ENCODE results near the gene ENAH.
A peak's percentile ranks its signal among the peaks of the same experiment; 100 is the strongest.
"Not testable (repeated sequence)": the region's sequence is repeated elsewhere in the genome, so short reads cannot be mapped to it uniquely, and the experiment has no call there.

The ENAH gene

DNA sequence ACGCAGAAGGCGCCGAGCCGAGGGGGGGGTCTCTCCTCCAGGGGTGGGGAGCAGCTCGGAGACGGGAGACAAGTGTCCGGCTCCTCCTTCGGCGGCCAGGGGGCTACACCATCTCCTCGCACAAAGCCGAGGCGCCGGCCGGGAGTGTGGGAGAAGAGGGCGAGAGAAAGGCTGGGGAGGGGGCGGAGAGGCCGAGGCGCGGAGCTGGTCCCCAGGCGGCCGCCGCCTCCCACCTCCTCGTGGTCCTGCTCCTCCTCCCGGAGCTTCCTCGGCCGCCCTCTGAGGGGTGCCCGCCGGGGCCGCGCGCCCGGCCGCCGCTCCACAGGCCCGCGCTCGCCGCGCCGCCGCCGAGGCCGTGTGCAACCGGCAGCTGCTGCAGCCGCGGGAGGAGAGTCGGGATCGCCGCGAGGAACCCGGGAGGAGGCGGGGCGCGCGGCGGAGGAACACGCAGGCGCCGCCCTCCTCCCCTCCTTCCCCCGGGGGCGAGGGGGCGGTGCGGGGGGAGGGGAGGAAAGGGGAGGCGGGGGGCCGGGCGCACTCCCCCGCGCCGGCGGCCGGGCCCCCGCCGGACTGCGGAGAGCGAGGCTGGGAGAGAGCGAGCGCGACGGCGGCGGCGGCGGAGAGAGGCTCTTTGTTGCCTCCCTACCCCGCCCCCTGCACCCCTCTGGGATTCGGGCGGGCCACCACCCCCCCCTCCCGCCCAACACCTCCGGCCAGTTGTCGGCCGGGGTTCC is at the start of gene ENAH:
ENAH (minus strand) TSS at position 395 of the 734 bp plus-strand sequence. CDS start 433 bp downstream, outside the sequence.
- Mint-ChIP-seq H3K4me3 (peak within 1 kb of the TSS; percentile 79), H3K9me3 (no peaks in the 10 kb centered on the region), H3K27me3 (peaks cover 62% of the 10 kb centered on the region), H3K36me3 (peaks cover 3% of the 10 kb centered on the region), H3K4me1 (peaks cover 18% of the 10 kb centered on the region), H3K27ac (no peak within 1 kb of the TSS)
- peak; percentile 47 for DNase-seq
- CTCF ChIA-PET = no interaction called here

DNA sequence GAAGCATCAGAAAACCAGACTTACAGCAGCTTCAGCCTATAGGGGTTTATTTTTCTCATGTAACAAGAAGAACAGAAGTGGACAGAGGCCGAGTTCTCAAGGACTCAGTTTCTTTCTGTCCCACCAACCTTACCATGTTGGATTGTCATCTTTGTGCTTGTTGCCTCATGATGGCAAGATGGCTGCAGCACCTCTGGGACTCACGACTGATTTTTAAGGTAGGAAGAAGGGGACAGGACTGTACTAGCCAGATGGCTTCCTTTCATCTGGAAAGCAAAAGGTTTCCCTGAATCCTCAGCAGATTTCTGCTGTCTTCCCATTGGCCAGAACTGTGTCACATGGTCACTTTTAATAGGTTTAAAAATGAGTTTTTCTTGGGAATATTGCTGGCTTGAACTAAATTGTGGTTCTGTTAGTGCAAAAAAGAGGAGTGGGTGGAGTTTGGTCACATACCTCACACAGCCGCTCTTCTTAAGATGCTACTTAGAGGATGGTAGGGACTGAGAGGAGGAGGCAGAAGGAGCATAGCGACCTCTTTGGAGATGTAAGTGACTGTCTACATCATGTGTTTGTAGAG is 48.1 kb upstream of the ENAH start:
- CTCF ChIA-PET = no interaction called here
- no peak overlapping the region for H3K4me3 Mint-ChIP-seq
- no peak overlapping the region for H3K27ac Mint-ChIP-seq
- H3K36me3 Mint-ChIP-seq = no peaks in the 10 kb centered on the region
- H3K4me1 Mint-ChIP-seq = no peaks in the 10 kb centered on the region
- H3K27me3 Mint-ChIP-seq = no peaks in the 10 kb centered on the region
- H3K9me3 Mint-ChIP-seq = no peaks in the 10 kb centered on the region
- no peak for DNase-seq

DNA sequence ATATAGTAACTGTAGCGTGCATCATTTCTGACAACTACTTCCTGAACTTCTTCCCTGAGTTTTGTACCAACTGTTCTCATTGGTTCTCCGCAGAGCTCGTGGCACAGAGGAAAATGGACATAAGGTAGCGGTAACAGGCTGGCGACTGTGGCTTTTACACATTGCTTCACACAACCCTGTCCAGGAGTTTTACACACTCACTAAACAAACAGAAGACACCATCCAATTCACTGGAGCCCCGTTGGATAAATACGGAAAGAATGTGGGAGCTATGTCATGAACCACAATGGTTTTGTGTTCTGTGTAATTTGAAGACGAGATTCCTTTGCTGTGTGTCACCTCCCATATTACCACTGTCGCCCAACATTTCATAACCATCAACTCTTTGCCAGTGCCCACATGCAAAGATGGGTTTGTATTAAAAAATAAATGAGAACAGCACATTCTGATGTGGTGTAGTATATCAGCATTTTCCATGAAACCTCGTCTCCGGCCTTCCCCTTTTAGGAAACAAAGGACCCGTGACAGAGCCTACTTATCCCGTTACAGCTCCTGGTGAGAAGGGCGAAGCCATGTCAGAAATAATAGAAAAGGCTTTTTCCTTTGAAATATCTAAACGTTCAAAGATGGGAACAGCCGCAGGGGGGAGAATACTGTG is 47.4 kb upstream of the ENAH start:
- CTCF ChIA-PET = no interaction called here
- no peaks in the 10 kb centered on the region for H3K27me3 Mint-ChIP-seq
- H3K4me1 Mint-ChIP-seq = no peaks in the 10 kb centered on the region
- no peak overlapping the region for H3K4me3 Mint-ChIP-seq
- H3K9me3 Mint-ChIP-seq = no peaks in the 10 kb centered on the region
- no peak overlapping the region for H3K27ac Mint-ChIP-seq
- no peaks in the 10 kb centered on the region for H3K36me3 Mint-ChIP-seq
- no peak for DNase-seq

DNA sequence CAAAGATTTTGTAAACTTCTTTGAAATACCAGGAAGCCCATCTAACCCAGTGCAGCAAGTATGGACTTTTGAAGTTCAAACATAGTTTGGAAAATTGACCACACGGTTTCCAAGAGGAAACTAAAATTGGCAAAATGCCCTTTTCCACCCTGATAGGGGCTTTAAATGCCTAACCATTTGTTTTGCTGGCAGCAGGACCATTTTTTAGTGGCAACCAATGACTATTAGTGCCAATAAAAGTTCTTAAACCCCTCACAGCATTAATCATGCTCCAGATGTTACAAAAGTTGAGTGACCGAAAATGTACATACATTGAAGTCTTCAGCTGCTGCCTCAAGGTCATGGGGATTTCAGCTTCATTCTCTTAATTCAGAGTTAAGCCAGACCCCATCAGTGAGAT is 46.4 kb upstream of the ENAH start:
- no peak overlapping the region for H3K4me3 Mint-ChIP-seq
- H3K4me1 Mint-ChIP-seq = no peaks in the 10 kb centered on the region
- no peaks in the 10 kb centered on the region for H3K9me3 Mint-ChIP-seq
- H3K36me3 Mint-ChIP-seq = no peaks in the 10 kb centered on the region
- H3K27ac Mint-ChIP-seq = no peak overlapping the region
- no peak for DNase-seq
- H3K27me3 Mint-ChIP-seq = peaks cover under 1% of the 10 kb centered on the region
- CTCF ChIA-PET = no interaction called here

DNA sequence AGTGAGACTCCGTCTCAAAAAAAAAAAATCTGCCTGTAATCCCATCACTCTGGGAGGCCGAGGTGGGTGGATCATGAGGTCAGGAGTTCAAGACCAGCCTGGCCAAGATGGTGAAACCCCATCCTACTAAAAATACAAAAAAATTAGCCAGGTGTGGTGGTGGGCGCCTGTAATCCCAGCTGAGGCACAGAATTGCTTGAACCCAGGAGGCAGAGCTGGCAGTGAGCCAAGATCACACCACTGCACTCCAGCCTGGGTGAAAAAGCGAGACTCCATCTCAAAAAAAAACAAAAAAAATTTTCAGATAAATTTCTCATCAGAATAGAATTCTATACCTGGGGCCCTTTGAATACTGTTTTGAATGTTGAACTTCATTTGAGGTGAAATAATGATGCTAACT is 45.3 kb upstream of the ENAH start:
- DNase-seq, H3K27ac Mint-ChIP-seq, H3K4me3 Mint-ChIP-seq, H3K4me1 Mint-ChIP-seq, H3K9me3 Mint-ChIP-seq, CTCF ChIA-PET, H3K27me3 Mint-ChIP-seq, H3K36me3 Mint-ChIP-seq: not testable (repeated sequence)

DNA sequence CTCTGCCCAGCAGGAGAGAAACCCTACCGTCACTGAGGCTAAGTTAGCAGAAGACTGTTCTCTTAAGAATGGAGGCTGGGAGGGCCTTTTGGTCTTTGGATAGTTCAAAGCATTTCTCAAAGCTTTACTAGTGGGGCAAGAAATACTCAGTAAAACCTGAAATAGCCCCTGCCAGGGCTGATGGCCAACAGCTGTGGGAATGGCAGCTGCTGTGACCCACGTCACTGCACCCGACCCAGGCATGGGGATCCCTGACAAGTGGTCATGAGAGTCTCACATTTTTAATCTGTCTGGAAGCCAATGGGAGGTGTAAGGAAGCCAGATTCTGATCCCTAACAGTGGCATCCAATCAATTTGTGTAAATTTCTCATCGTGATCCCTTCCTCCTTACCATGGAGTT is 44.5 kb upstream of the ENAH start:
- Mint-ChIP-seq H3K36me3 (no peaks in the 10 kb centered on the region), H3K4me1 (no peaks in the 10 kb centered on the region), H3K9me3 (no peaks in the 10 kb centered on the region), H3K4me3 (no peak overlapping the region), H3K27me3 (peaks cover 3% of the 10 kb centered on the region), H3K27ac (no peak overlapping the region)
- CTCF ChIA-PET = no interaction called here
- no peak for DNase-seq

DNA sequence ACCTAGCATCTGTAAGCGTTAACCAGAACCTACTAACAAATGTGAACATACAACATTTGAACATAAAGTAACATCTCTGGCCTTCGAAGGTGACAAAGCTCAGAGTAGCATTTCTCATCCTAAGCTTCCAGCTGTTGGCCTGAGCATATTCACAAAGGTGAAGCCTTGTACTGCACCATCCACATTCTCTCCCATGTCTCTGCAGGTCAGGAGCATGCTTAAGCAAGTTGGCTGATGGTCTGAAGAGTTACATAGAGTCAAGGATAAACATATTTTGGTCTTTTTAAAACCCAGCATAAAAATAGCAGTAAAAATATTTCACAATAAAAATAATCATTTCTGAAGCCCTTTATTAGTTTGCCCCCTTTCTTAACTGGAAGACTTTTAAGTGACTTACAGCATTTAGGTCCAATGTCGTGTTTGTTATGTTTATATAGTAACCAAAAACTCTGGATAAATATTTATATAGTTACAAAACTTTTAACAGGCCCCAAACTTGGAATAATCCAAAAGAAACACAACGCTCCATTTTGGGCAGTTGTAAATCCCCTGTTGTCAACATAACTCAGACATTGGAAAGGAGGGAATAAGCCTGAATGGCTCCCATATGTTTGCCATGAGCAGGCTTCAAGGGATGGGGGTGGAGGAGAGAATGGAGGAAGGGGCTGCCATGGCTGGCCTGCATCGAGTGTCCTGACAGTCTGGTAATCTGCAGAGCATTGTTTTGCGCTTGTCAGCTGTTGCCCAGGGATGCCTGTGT is 42.8 kb upstream of the ENAH start:
- no peaks in the 10 kb centered on the region for H3K9me3 Mint-ChIP-seq
- no peaks in the 10 kb centered on the region for H3K4me1 Mint-ChIP-seq
- peaks cover 3% of the 10 kb centered on the region for H3K27me3 Mint-ChIP-seq
- no peaks in the 10 kb centered on the region for H3K36me3 Mint-ChIP-seq
- CTCF ChIA-PET = no interaction called here
- no peak overlapping the region for H3K27ac Mint-ChIP-seq
- no peak overlapping the region for H3K4me3 Mint-ChIP-seq
- DNase-seq = no peak

DNA sequence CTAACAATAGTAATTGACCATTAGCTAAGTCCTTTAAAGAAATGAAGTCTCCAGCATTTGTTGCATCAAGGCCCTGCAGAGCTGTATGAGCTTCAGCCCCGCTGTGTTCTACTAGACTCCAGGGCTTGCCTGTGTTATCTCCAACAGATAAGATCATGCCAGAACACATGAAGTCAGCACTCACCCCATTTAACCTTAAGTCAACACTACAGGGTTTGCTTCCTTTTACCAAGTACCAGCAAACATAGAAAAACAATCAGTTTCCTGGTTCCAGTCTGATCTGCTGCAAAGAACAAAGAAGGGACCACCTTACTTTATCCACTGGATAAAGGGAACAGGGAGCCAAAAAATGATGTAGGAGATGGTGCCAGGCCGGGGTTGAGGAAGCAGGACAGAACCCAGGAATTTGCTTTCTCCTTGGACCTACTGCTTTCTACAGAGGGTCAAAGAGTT is 41.3 kb upstream of the ENAH start:
- Mint-ChIP-seq H3K36me3 (no peaks in the 10 kb centered on the region), H3K27me3 (peaks cover 3% of the 10 kb centered on the region), H3K9me3 (no peaks in the 10 kb centered on the region), H3K27ac (no peak overlapping the region), H3K4me1 (no peaks in the 10 kb centered on the region), H3K4me3 (no peak overlapping the region)
- DNase-seq = no peak
- CTCF ChIA-PET = interaction anchor here (0.6 kb wide), 1 partner anchor 549 kb away, joined by 3 read pairs; no protein-coding TSS in a partner anchor

DNA sequence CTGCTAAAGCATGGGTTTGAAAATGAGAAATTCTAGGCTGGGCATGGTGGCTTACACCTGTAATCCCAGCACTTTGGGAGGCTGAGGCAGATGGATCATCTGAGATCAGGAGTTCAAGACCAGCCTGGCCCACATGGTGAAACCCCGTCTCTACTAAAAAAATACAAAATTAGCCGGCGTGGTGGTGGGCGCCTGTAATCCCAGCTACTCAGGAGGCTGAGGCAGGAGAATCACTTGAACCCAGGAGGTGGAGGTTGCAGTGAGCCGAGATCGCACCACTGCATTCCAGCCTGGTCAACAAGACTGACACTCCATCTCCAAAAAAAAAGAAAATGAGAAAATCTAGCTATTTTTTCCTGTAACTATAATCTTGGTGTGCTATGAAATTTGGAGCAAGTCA is 40.8 kb upstream of the ENAH start:
- not testable (repeated sequence) for H3K9me3 Mint-ChIP-seq, H3K4me3 Mint-ChIP-seq, DNase-seq, H3K4me1 Mint-ChIP-seq, H3K27ac Mint-ChIP-seq, H3K27me3 Mint-ChIP-seq, H3K36me3 Mint-ChIP-seq
- CTCF ChIA-PET = interaction anchor here (0.6 to 1.4 kb wide), 2 partner anchors 220 to 550 kb away, joined by 3 read pairs; no protein-coding TSS in a partner anchor

DNA sequence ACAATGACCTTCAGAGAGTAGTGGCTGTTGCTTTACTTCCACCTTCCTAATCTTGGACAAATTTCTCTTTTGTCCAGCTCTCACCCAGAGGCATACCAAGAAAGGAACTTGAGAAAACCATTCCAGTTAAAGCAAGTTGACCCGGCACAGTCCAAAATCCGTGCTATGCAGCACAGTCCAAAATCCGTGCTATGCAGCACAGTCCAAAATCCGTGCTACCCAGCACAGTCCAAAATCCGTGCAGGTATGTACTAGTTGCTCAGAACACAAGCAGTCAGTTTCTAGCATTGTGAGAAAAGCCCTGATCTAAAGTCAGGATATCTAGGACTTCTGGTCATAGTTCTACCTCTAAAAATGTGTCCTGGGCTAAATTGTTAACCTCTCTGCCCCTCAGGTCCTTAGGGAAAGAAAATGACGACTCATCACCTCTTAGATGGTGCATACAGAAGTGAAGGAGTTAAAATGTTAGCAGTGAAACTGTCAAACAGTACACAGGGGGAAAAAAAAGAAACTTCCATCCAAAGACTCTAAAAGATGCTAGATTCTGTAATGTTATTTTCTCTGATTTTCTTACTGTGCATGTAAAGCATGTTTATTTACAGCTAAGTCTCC is 40.3 kb upstream of the ENAH start:
- H3K27ac Mint-ChIP-seq = no peak overlapping the region
- H3K4me3 Mint-ChIP-seq = no peak overlapping the region
- no peaks in the 10 kb centered on the region for H3K9me3 Mint-ChIP-seq
- CTCF ChIA-PET = interaction anchor here (0.6 to 1.4 kb wide), 2 partner anchors 219 to 550 kb away, joined by 3 read pairs; no protein-coding TSS in a partner anchor
- no peaks in the 10 kb centered on the region for H3K4me1 Mint-ChIP-seq
- H3K27me3 Mint-ChIP-seq = peaks cover 3% of the 10 kb centered on the region
- no peaks in the 10 kb centered on the region for H3K36me3 Mint-ChIP-seq
- DNase-seq = no peak

DNA sequence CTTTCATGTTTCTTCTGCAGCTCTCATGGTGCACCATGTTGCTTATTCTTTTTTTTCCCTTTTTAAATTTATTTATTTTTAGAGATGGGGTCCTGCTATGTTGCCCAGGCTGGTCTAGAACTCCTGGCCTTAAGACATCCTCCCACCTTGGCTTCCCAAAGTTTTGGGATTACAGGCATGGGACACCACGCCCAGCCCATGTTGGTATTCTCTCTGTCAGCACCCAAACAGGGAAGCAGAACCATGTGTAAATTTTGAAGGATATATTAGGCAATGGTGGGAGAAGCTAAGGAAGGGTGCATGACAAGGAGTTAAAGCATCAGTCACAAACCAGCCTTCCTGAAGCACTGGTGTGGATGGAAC is 39.6 kb upstream of the ENAH start:
- DNase-seq = no peak
- Mint-ChIP-seq H3K36me3 (no peaks in the 10 kb centered on the region), H3K4me3 (no peak overlapping the region), H3K4me1 (no peaks in the 10 kb centered on the region), H3K27ac (no peak overlapping the region), H3K9me3 (no peaks in the 10 kb centered on the region), H3K27me3 (peaks cover 3% of the 10 kb centered on the region)
- CTCF ChIA-PET = interaction anchor here (1.4 kb wide), 1 partner anchor 219 kb away, joined by 3 read pairs; no protein-coding TSS in a partner anchor

DNA sequence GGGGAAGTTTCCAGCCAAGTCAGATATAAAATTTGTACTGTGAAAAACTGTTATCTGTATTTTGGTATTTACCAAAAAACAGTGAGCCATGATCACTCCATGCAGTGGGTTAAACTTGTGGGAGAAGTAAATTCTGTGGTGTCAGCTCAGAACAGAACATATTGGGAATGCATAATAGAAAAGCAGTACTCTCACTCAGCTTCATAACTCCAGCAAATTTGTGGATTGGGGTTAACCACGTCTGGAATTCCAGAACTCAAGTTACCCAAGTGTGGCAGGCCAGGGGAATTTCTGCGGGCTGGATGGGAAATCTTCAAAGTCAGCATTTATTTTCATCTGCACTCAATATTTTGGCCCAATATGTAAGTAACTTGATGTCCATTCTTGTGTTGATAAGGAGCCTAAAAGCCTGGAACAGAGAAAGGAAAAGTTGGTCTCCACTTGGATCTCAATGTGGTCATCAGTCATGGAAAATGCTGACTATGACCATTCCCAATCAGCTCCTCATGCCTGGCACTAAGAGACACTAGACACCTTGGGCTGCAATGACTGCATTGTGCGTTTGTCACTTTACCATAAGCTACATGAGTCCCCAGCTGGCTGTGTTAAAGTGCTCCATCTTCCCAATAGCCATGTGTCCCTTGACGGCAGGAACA is 39.1 kb upstream of the ENAH start:
- no peaks in the 10 kb centered on the region for H3K9me3 Mint-ChIP-seq
- H3K36me3 Mint-ChIP-seq = no peaks in the 10 kb centered on the region
- H3K27me3 Mint-ChIP-seq = peaks cover 3% of the 10 kb centered on the region
- CTCF ChIA-PET = interaction anchor here (1.4 kb wide), 1 partner anchor 218 kb away, joined by 3 read pairs; no protein-coding TSS in a partner anchor
- no peak overlapping the region for H3K4me3 Mint-ChIP-seq
- no peaks in the 10 kb centered on the region for H3K4me1 Mint-ChIP-seq
- no peak for DNase-seq
- H3K27ac Mint-ChIP-seq = no peak overlapping the region

DNA sequence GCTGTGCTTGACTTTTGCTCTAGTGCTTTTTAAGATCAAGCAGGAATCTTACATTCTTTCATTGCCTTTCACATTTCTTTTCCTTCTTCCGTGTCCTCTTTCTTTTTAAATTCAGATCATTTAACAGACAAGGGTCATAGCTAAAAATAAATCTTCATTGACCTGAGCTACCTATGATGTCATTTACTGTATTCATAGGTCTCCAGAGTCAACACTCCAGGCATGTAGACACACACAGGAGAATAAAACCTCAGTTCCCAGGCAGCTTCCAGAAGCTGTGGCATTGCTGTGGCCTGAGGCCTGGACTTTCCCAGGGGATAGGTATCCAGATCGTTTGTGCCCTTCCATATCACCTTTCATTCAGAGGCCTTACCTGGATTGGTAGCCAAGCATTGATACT is 38.5 kb upstream of the ENAH start:
- CTCF ChIA-PET = interaction anchor here (0.7 kb wide), 1 partner anchor 15 kb away, joined by 3 read pairs; no protein-coding TSS in a partner anchor
- no peak for DNase-seq
- Mint-ChIP-seq H3K27ac (no peak overlapping the region), H3K4me3 (no peak overlapping the region), H3K36me3 (no peaks in the 10 kb centered on the region), H3K9me3 (no peaks in the 10 kb centered on the region), H3K27me3 (peaks cover 6% of the 10 kb centered on the region), H3K4me1 (no peaks in the 10 kb centered on the region)

Measured in activated naive CD4-positive, alpha-beta T cell treated with anti-CD3 and anti-CD28 coated beads, Interleukin-2, amount 10 ng/mL, durations not matched to agents 7 days and 5 days (primary cell).